ENCODE measurements around the gene ERBB3.
"Not testable (repeated sequence)": the region's sequence is repeated elsewhere in the genome, so short reads cannot be mapped to it uniquely, and the experiment has no call there.

The ERBB3 gene

DNA sequence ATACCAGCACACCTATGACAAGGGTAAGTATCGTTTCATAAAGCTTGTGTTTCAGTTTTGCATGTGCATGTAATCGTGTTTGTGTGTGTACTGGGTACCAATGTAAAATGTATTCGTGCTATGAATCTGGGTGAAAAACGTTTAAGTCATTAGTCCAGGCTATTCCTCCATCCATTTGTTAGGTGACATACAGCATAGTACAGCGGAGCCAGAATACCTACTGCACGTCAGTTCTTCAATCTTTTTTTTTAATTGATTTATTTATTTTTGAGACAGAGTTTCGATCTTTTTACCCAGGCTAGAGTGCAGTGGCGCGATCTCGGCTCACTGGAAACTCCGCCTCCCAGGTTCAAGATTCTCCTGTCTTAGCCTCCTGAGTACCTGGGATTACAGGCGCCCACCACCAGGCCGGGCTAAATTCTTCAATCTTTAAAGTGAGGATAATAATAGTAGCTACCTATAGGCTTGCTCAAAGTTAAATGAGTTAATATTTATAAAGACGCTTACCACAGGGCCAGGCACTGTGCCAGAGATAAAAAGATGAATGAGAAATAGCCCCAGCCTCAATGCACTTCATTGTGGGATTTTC, 38.9 kb upstream of the ERBB3 start:
- TF ChIP-seq CTCF (IDR thresholded peaks at IDR 0.05; ENCODE audit: borderline replicate concordance, control extremely low read depth, extremely low read depth, insufficient read depth, missing control alignments), result no peak
- in situ Hi-C loops (cut with MboI; ENCODE audit: low sequenced_read_pairs, unreplicated experiment), result no loop called here
- no peak for DNase-seq (ENCODE audit: low spot score)

DNA sequence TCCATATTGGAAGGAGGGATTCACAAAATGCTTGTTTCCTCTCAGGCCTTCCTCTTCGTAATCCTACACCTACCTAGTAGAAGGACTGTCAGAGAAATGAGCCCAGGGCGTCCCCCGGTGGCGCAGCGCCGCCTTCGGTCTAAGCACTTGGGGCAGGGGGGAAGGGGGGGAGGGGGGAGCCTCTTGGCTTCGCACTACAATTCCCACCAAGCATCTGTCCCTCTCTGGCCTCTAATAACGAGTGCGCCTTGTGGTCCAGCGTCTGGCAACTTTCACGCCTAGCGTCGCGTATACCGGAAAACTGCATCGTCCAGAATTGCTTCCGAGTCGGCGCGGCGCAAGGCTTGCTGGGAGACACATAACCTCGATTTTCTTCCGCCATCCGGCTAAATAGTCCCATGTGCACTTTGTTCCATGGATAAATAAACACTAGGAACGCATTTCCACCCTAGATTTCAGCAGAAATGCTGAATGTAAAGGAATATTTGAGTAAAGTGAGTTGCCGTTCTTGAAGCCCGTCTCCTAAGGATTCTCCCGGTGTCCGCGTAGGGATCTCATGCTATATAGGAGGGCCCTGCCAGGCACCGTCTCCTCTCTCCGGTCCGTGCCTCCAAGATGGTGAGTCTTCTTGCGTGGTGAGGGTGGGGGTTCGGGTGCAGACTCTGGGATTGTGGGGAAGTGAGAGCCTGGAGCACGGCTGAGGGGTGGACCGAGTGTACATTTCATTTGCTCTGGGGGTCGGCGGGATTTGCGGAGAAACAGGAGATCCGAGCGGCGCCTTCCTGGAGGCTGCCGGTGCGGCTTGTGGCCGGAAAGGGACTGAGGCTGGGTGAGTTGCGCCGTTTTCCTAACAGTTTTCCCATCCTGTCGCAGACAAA, 38.2 kb upstream of the ERBB3 start, which contains the start of gene RPS26:
Gene RPS26 (plus strand): TSS at position 367 of the 878 bp plus-strand sequence. CDS start 249 bp downstream, at position 616.
- peak; percentile 50 for TF ChIP-seq CTCF (IDR thresholded peaks at IDR 0.05; ENCODE audit: borderline replicate concordance, control extremely low read depth, extremely low read depth, insufficient read depth, missing control alignments)
- in situ Hi-C loops (cut with MboI; ENCODE audit: low sequenced_read_pairs, unreplicated experiment), result no loop called here
- peak; percentile 89 for DNase-seq (ENCODE audit: low spot score)

GRCh38 chr12:56042430-56042813, 37.5 kb upstream of the ERBB3 start:
- DNase-seq (ENCODE audit: low spot score); in situ Hi-C loops (cut with MboI; ENCODE audit: low sequenced_read_pairs, unreplicated experiment): not testable (repeated sequence)

DNA sequence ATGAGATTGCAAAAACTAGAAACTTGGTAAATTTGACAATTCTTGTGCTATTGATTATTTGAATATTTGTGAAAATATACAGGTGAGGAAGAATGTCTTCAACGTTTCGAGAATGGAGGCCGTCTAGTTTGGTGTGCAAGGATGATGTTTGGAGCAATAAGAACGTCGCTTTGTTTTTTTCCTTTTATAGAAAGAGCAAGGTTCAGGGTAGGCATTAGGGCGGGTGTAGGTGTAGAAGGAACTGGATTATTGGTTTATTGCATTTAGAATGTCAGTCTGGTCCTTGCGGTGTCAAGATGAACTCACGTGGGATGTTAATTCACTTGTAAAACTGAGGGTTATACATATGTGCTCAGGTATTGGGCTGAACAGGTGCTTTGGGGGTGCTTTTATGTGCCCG, 37.1 kb upstream of the ERBB3 start:
- in situ Hi-C loops (cut with MboI; ENCODE audit: low sequenced_read_pairs, unreplicated experiment), result no loop called here
- no peak for DNase-seq (ENCODE audit: low spot score)
- TF ChIP-seq CTCF (IDR thresholded peaks at IDR 0.05; ENCODE audit: borderline replicate concordance, control extremely low read depth, extremely low read depth, insufficient read depth, missing control alignments), result no peak

DNA sequence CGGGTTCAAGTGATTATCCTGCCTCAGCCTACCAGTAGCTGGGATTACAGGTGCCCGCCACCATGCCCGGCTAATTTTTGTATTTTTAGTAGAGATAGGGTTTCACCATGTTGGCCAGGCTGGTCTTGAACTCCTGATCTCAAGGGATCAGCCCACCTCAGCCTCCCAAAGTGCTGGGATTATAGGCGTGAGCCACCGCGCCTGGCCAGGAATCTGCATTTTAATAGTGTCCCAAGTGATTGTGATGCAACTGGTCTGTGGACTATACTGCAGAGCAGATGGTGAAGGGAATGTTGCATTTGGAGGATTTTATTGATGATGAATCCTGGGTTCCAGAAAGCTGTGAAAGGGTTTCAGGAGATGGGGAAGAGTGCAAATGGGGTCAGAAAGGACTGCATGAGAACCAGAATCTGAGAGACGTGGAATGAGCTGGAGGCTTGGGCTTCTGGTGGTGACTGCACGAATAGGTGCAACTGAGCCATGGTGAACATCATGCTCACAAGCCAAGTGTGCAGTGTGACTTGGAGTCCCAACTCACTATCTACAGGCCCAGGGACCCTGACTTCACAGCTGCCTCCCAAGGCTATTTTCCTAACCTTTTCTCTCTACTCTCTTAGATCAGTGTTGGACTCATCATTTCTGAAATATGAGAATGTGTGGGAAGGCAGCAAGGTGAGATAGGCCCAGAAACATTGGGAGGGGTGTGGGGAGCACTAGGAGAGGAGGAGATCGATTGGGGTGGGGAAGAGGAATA, 33.8 kb upstream of the ERBB3 start:
- in situ Hi-C loops (cut with MboI; ENCODE audit: low sequenced_read_pairs, unreplicated experiment), result no loop called here
- DNase-seq (ENCODE audit: low spot score), result no peak
- no peak for TF ChIP-seq CTCF (IDR thresholded peaks at IDR 0.05; ENCODE audit: borderline replicate concordance, control extremely low read depth, extremely low read depth, insufficient read depth, missing control alignments)

DNA sequence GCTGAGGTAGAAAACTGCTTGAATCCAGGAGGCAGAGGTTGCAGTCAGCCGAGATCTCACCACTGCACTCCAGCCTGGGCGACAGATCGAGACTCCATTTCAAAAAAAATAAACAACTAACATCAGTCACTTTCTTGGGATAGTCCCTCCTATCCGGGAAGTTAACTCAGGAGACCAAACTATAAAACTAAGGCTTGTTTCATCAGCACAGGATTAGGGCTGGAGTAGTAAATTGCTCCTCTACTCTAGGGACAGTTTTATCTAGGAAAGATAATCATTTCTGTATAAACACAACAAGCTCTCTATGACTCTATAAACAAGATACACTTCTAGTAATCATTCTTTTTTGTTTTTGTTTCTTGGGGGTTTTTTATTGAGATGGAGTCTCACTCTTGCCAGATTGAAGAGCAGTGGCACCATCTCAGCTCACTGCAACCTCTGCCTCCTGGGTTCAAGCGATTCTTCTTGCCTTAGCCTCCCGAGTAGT, 26.5 kb upstream of the ERBB3 start:
- no peak for TF ChIP-seq CTCF (IDR thresholded peaks at IDR 0.05; ENCODE audit: borderline replicate concordance, control extremely low read depth, extremely low read depth, insufficient read depth, missing control alignments)
- DNase-seq (ENCODE audit: low spot score), result no peak
- in situ Hi-C loops (cut with MboI; ENCODE audit: low sequenced_read_pairs, unreplicated experiment), result no loop called here

DNA sequence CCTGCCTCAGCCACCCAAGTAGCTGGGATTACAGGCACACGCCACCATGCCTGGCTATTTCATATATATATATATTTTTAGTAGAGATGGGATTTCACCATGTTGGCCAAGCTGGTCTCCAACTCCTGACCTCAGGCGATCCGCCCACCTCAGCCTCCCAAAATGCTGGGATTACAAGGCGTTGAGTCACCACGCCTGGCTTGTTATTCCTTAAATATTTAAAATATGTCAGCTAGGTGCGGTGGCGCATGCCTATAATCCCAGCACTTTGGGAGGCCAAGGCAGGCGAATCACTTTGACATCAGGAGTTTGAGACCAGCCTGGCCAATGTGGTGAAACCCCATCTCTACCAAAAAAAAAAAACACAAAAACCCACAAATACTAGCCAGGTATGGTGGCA, 20.0 kb upstream of the ERBB3 start:
- in situ Hi-C loops (cut with MboI; ENCODE audit: low sequenced_read_pairs, unreplicated experiment), result not testable (repeated sequence)

More for the DNA sequence above, 20.0 kb upstream of the ERBB3 start:
- not testable (repeated sequence) for DNase-seq (ENCODE audit: low spot score)
